Mesendoderm (in vitro differentiated cells): ENCODE data around the gene SEPTIN11.

Experiments used
- DNase-seq: peaks from one replicate; pipeline ENCODE4 v3.0.0; 2013
- H2AK5ac ChIP-seq: 2 replicates; pipeline ENCODE4 v1.6.1; 2013; ENCODE audit warnings: low read length, inconsistent platforms
- H2BK120ac ChIP-seq: 2 replicates; pipeline ENCODE4 v1.6.1; 2013; ENCODE audit warnings: low read depth, mild to moderate bottlenecking, low read length, moderate library complexity, mixed read lengths
- H2BK15ac ChIP-seq: replicated peaks from 2 replicates; pipeline ENCODE4 v1.6.1; 2013; ENCODE audit warnings: low read depth, mild to moderate bottlenecking, moderate library complexity
- H2BK5ac ChIP-seq: 2 replicates; pipeline ENCODE4 v1.6.1; 2013; ENCODE audit warnings: low read length, inconsistent platforms
- H3K18ac ChIP-seq: 2 replicates; pipeline ENCODE4 v1.6.1; 2013; ENCODE audit warnings: mild to moderate bottlenecking, low read length, mixed read lengths
- H3K23ac ChIP-seq: one replicate; pipeline ENCODE4 v1.6.1; 2013; ENCODE audit warnings: low read length
- H3K27ac ChIP-seq: 2 replicates; pipeline ENCODE4 v1.5.1; 2013; ENCODE audit warnings: low read depth, mild to moderate bottlenecking, inconsistent platforms, low read length, moderate library complexity
- H3K27me3 ChIP-seq: 2 replicates; pipeline ENCODE4 v1.6.1; 2013; ENCODE audit warnings: low read length, control low read depth, mild to moderate bottlenecking, inconsistent platforms; ENCODE audit not compliant: insufficient read depth, poor library complexity
- H3K36me3 ChIP-seq: 2 replicates; pipeline ENCODE4 v1.6.1; 2013; ENCODE audit warnings: low read length, inconsistent platforms; ENCODE audit not compliant: control insufficient read depth, insufficient read depth
- H3K4ac ChIP-seq: one replicate; pipeline ENCODE4 v1.6.1; 2013; ENCODE audit warnings: low read depth, mild to moderate bottlenecking, low read length, moderate library complexity
- H3K4me1 ChIP-seq: 2 replicates; pipeline ENCODE4 v1.6.1; 2013; ENCODE audit warnings: low read depth, low read length, inconsistent platforms; ENCODE audit not compliant: control insufficient read depth
- H3K4me2 ChIP-seq: 2 replicates; pipeline ENCODE4 v1.6.1; 2013; ENCODE audit warnings: low read length
- H3K4me3 ChIP-seq: 2 replicates; pipeline ENCODE4 v1.5.1; 2013; ENCODE audit warnings: mild to moderate bottlenecking, low read length
- H3K56ac ChIP-seq: one replicate; pipeline ENCODE4 v1.6.1; 2013; ENCODE audit warnings: low read length
- H3K79me1 ChIP-seq: 2 replicates; pipeline ENCODE4 v1.6.1; 2013; ENCODE audit warnings: low read length, inconsistent platforms
- H3K79me2 ChIP-seq: 2 replicates; pipeline ENCODE4 v1.6.1; 2013; ENCODE audit warnings: mild to moderate bottlenecking, low read length; ENCODE audit not compliant: control insufficient read depth, insufficient read depth
- H3K9ac ChIP-seq: 2 replicates; pipeline ENCODE4 v1.6.1; 2013; ENCODE audit warnings: low read length, inconsistent platforms
- H4K5ac ChIP-seq: one replicate; pipeline ENCODE4 v1.6.1; 2013; ENCODE audit warnings: low read length
- H4K8ac ChIP-seq: one replicate; pipeline ENCODE4 v1.6.1; 2013; ENCODE audit warnings: low read depth, mild to moderate bottlenecking, control low read depth, low read length, moderate library complexity
- WGBS: extraction: QIAGEN DNeasy Blood & Tissue Kit; methylation state at CpG from one replicate; pipeline ENCODE4 v1.1.7; 2013; ENCODE audit warnings: low lambda C conversion rate, missing lambda C conversion rate; ENCODE audit not compliant: insufficient coverage; ENCODE audit errors: extremely low coverage; 5-methylcytosine and 5-hydroxymethylcytosine counted together

SEPTIN11 gene

GRCh38 chr4:76990288-76991080, 40.9 kb downstream of the SEPTIN11 start:
- H2BK15ac ChIP-seq, result no peak overlapping the region
- no peaks in the 10 kb centered on the region for H3K27me3 ChIP-seq
- no CpG with 5 or more reads among the region's 12 CpGs for WGBS
- no peak overlapping the region for H3K4me3 ChIP-seq
- peaks cover 48% of the 10 kb centered on the region for H3K79me2 ChIP-seq
- H3K4me2 ChIP-seq, result no peak overlapping the region
- no peak overlapping the region for H3K23ac ChIP-seq
- H3K4ac ChIP-seq, result no peak overlapping the region
- no peak overlapping the region for H3K18ac ChIP-seq
- H2BK5ac ChIP-seq, result no peak overlapping the region
- no peak overlapping the region for H2BK120ac ChIP-seq
- no peak overlapping the region for H4K8ac ChIP-seq
- DNase-seq, result peak; percentile 59
- no peak overlapping the region for H4K5ac ChIP-seq
- H3K56ac ChIP-seq, result no peak overlapping the region
- H3K36me3 ChIP-seq, result no peaks in the 10 kb centered on the region
- H3K79me1 ChIP-seq, result peaks cover 30% of the 10 kb centered on the region
- peaks cover 22% of the 10 kb centered on the region for H3K4me1 ChIP-seq
- H3K27ac ChIP-seq, result no peak overlapping the region
- no peak overlapping the region for H3K9ac ChIP-seq
- H2AK5ac ChIP-seq, result no peak overlapping the region

GRCh38 chr4:76991161-76991660, 41.7 kb downstream of the SEPTIN11 start:
- Histone ChIP-seq H2BK15ac (no peak overlapping the region), H4K5ac (no peak overlapping the region)

GRCh38 chr4:76993787-76994641, 44.5 kb downstream of the SEPTIN11 start:
- Histone ChIP-seq H3K4me3 (no peak overlapping the region), H3K56ac (no peak overlapping the region), H3K27ac (no peak overlapping the region), H3K36me3 (peaks cover 4% of the 10 kb centered on the region), H4K8ac (no peak overlapping the region), H3K27me3 (no peaks in the 10 kb centered on the region), H3K18ac (no peak overlapping the region), H2BK5ac (no peak overlapping the region), H3K9ac (no peak overlapping the region), H3K79me1 (peaks cover 24% of the 10 kb centered on the region), H3K79me2 (peaks cover 29% of the 10 kb centered on the region), H3K4ac (no peak overlapping the region), H3K4me2 (no peak overlapping the region), H3K4me1 (peaks cover 9% of the 10 kb centered on the region), H2AK5ac (no peak overlapping the region), H3K23ac (no peak overlapping the region), H4K5ac (no peak overlapping the region), H2BK120ac (no peak overlapping the region), H2BK15ac (no peak overlapping the region)
- WGBS, result 100% methylated on average over 2 of the region's 10 CpGs
- DNase-seq, result no peak

More at GRCh38 chr4:76991161-76991660, 41.7 kb downstream of the SEPTIN11 start:
- no peak overlapping the region for H4K8ac ChIP-seq
- H2BK120ac ChIP-seq, result no peak overlapping the region
- peaks cover 41% of the 10 kb centered on the region for H3K79me2 ChIP-seq
- H3K4me3 ChIP-seq, result no peak overlapping the region
- H2AK5ac ChIP-seq, result no peak overlapping the region
- DNase-seq, result no peak
- H2BK5ac ChIP-seq, result no peak overlapping the region
- no peak overlapping the region for H3K9ac ChIP-seq
- no peak overlapping the region for H3K18ac ChIP-seq
- H3K27ac ChIP-seq, result no peak overlapping the region
- H3K36me3 ChIP-seq, result no peaks in the 10 kb centered on the region
- peaks cover 15% of the 10 kb centered on the region for H3K4me1 ChIP-seq
- H3K4me2 ChIP-seq, result no peak overlapping the region
- H3K27me3 ChIP-seq, result no peaks in the 10 kb centered on the region
- H3K23ac ChIP-seq, result no peak overlapping the region
- no CpG with 5 or more reads among the region's 1 CpG for WGBS
- H3K4ac ChIP-seq, result no peak overlapping the region
- no peak overlapping the region for H3K56ac ChIP-seq
- peaks cover 27% of the 10 kb centered on the region for H3K79me1 ChIP-seq

GRCh38 chr4:76995776-76996175, 46.2 kb downstream of the SEPTIN11 start:
- peaks cover 9% of the 10 kb centered on the region for H3K4me1 ChIP-seq
- no peaks in the 10 kb centered on the region for H3K27me3 ChIP-seq
- no peak overlapping the region for H2BK120ac ChIP-seq
- no CpG with 5 or more reads among the region's 1 CpG for WGBS
- no peak overlapping the region for H3K4me2 ChIP-seq
- no peak for DNase-seq
- no peak overlapping the region for H2AK5ac ChIP-seq
- H3K23ac ChIP-seq, result no peak overlapping the region
- H3K4ac ChIP-seq, result no peak overlapping the region
- H3K4me3 ChIP-seq, result no peak overlapping the region
- no peak overlapping the region for H4K8ac ChIP-seq
- H3K79me2 ChIP-seq, result peaks cover 24% of the 10 kb centered on the region
- peaks cover 4% of the 10 kb centered on the region for H3K36me3 ChIP-seq
- no peak overlapping the region for H4K5ac ChIP-seq
- no peak overlapping the region for H3K18ac ChIP-seq
- H2BK15ac ChIP-seq, result no peak overlapping the region
- H3K56ac ChIP-seq, result no peak overlapping the region
- H3K9ac ChIP-seq, result no peak overlapping the region
- peaks cover 22% of the 10 kb centered on the region for H3K79me1 ChIP-seq
- no peak overlapping the region for H2BK5ac ChIP-seq
- H3K27ac ChIP-seq, result no peak overlapping the region

- Histone ChIP-seq H2AK5ac (no peak overlapping the region), H3K56ac (no peak overlapping the region), H3K4me1 (peaks cover 4% of the 10 kb centered on the region), H3K4me2 (no peak overlapping the region), H4K8ac (no peak overlapping the region), H3K27ac (no peak overlapping the region), H3K36me3 (peaks cover 4% of the 10 kb centered on the region), H2BK5ac (no peak overlapping the region), H3K9ac (no peak overlapping the region), H3K18ac (no peak overlapping the region), H2BK120ac (no peak overlapping the region), H3K27me3 (no peaks in the 10 kb centered on the region), H3K4ac (no peak overlapping the region), H3K4me3 (no peak overlapping the region), H4K5ac (no peak overlapping the region), H2BK15ac (no peak overlapping the region), H3K79me1 (peaks cover 19% of the 10 kb centered on the region), H3K79me2 (peaks cover 18% of the 10 kb centered on the region), H3K23ac (no peak overlapping the region)
- DNase-seq, result no peak
- no CpG with 5 or more reads among the region's 2 CpGs for whole genome bisulfite sequencing
Observed at GRCh38 chr4:76996445-76996844, 46.9 kb downstream of the SEPTIN11 start.
